ENCODE results near the gene EXOSC2.

EXOSC2 gene, protein sequence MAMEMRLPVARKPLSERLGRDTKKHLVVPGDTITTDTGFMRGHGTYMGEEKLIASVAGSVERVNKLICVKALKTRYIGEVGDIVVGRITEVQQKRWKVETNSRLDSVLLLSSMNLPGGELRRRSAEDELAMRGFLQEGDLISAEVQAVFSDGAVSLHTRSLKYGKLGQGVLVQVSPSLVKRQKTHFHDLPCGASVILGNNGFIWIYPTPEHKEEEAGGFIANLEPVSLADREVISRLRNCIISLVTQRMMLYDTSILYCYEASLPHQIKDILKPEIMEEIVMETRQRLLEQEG

DNA sequence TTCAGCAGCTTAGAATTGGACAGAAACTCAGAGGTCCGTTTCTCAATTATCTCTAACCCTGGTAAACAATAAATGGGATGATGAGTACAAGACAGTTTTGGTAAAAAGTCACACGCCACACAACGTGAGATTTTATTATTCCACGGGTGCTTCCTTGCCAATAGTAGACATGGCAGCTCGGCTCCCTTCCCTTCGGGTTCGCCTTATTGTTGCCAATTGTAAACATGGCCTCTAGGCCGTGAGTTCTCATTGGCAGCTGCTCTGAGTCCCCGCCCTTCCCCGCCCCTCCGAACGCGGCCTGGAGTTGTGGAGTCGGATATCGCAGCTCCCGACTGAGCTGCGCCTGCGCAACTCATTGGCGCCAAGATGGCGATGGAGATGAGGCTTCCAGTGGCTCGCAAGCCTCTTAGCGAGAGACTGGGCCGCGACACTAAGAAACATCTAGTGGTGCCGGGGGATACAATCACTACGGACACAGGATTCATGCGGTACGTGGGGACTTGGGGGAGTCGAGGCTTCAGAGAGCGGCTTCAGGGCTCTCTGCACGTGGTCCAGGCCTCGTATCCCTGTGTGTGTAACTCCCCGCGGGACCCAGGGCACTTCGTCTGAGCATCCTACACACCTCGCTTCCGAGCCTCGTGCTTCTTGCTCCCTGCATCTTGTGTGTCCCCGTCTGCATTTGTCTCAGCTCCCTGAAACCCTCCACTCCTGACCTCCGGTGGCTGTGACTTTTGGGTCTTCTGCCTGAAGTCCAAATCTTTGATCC is at the start of gene EXOSC2:
Gene EXOSC2 (plus strand): TSS at position 355 of the 766 bp plus-strand sequence. CDS start 12 bp downstream, at position 367.
- DNase-seq, result peak; percentile 90

DNA sequence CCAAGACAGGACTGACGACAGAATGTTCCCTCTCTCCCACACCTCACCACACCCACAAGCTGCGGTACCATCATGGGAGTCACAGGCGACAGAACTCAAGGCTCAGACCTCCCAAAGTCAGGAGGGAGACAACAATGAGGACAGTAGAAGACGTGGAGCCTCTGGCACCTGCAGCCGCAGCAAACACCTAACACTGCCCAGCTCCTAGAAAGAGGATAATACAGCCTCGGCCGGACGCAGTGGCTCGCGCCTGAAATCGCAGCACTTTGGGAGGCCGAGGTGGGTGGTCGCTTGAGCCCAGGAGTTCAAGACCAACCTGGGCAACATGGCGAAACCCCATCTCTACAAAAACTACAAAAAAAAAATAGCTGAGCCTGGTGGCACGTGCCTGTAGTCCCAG is 42.4 kb upstream of the EXOSC2 start:
- no peak for DNase-seq

DNA sequence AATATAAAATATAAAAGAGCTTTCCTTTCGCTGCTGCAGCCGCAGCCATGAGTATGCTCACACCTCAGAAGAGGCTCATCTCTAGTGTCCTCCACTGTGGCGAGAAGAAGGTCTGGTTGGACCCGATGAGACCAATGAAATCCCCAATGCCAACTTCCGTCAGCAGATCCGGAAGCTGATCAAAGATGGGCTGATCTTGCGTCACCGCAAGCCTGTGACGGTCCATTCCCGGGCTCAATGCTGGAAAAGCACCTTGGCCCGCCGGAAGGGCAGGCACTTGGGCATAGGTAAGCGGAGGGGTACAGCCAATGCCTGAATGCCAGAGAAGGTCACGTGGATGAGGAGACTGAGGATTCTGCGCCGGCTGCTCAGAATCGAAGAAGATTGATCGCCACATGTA is 41.8 kb upstream of the EXOSC2 start:
- no peak for DNase-seq

DNA sequence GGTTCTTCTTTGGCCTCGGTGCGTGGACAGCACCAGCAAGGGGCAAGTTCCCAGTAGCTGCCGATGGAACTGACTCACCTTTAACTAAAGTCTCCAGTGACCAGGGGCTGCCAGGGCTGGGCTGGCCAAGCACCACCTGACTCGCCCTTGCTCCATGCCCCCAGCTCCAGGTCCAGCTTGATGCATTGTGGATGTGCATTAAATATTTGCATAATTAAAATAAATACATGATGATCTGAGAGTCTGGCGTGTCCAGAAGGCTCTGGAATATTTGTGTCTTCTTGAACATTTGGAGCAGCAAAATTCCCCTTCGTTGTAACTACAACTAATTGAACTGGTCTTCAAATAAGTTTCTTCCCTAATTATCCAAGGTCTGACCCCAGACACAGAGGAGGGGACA is 38.7 kb upstream of the EXOSC2 start:
- DNase-seq, result no peak

DNA sequence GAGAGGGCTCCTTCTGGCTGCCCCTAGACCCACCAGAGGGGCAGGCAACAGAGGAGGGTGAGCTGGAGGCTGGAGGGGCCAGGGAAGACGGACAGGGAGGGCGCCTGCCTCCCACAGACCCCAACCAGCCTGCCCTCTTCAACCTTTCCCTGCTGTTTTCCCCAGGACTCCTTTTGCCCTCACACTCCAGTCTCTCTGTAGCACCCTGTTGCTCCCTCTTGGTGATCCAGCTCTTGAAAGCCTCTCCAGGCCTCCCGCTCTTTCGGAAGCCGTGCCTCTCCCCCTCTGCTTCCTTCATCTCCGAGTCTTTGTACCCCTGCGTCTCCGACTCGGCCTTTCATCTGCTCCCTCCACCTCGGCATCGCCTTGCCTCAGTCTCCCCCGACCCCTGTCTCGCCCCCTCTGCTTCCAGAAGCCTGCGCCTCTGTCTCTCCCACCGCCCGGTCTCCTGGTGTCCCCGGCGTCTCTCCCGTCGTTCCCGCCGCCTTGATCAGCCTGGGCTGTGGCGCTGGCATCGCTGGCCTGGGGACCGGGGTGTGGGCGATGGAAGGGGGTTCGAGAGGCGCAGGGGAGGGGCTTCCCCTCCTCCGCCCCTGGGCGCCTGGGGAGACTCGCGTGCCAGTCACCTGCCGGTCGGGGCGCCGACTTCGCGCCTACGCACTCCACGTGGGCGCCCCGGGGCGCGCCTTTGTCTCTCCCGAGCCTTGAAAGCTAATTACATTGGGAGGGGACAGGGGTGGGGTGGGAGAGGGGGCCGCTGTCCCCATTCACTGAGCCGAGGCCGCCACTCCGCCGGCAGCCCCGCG is 34.5 kb upstream of the EXOSC2 start:
- DNase-seq, result no peak

DNA sequence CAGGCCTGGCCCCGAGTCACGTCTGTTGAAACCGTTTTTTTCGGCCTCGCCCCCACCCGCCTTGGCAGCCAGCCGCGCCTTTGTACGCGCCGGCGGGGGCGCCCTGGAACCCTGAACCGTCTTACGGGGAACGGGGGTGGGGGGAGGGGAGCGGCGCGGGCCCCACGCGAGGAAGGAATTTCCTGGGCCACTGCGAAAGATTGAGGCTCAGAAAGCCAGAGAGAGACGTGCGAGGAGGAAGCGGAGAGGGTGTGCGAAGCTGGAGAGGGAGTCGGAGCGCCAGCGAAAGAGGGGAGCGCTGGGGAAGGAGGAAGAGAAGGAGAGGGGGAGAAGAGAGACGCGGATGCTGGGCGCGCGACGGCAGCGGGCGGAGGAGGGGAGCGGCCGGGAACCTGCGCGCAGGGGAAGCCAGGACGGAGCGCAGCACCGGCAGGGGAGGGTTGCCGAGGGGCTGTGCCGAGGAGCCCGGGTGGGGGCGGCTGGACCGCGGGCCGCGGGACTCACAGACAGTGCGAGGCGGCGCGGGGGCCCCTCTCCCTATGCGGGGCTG is 33.8 kb upstream of the EXOSC2 start:
- no peak for DNase-seq

DNA sequence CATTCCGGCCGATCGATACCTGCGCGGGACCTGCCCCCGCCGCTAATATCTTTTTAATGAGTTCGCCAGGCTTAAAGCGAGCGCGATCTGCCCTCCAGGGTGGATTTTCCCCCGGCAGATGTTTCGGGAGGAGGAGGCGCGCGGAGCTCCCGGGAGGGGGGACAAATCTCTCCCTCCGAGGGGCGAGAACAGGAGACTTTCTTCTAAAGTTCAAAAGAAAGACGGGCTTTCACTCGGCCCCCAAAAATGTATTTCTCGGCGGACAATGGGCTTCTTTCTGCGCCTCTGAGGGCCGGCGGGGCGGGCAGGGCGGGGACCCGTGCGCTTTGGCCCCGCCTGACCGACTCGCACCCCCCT is 33.3 kb upstream of the EXOSC2 start:
- no peak for DNase-seq

DNA sequence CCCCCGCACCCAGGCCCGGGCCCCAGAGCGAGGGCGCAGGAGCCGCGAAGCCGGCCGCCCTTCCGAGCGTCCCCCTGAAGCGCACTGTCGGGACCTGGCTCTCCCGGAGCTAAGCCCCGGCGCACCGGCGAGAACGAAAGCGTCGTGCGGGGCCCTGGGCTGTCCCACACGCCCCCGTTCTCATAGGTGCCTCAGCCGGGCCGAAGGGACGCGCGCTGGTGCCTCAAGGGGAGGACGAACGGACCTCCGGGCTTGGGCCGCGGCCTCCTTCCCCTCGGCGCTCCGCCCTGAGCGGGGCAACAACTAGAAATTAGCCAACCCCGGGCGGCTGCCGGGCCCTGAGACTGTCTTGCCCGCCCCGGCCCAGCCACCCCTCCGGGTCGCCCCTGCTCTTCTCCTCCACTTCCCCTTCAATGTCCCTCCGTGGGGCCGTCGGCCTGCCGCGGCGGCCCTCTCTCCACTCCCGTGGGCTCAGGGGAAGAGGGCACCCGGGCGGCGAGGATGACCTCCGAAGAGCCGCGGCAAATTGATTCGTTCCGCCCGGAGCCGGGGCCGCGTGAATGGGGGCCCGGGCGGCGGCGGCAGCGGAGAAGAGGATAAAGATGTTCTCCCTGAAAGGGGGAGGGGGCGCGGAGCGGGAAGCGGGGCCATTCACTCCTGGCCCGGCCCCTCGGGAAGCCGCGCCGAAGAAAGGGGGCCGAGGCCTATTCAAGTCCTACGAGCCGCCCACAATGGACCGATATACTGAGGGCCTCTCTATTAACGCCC is 32.7 kb upstream of the EXOSC2 start:
- no peak for DNase-seq

DNA sequence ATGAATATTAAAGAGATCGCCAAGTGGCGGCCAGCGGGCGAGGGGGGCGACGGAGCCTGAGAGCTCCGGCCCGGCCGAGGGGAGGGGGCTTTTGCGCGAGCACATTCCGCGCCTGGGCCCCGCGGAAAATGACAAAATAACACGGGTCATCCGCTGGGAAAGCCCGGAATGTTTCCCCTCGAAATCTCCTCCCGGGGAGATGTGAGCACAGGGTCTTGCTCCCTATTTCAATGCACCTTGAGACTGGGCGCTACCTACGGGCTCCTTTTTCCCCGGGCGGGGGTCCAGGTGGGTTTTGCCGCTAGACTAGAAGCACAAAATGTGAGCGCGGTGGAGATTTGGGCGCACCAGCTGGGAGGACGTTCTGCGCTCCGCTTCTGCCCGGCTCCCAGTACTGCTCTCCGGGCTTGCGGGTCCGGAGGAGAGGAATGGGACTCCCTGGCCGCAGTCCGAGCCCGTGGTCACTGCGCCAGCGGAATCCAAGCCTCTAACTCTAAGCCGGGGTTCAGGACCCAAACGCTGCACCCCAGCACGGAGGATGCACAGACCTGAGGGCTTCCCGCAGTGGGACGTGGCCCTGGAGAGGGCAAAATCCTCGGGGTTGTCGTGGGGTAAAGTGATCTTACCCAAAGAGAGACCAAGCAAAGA is 32.0 kb upstream of the EXOSC2 start:
- no peak for DNase-seq

DNA sequence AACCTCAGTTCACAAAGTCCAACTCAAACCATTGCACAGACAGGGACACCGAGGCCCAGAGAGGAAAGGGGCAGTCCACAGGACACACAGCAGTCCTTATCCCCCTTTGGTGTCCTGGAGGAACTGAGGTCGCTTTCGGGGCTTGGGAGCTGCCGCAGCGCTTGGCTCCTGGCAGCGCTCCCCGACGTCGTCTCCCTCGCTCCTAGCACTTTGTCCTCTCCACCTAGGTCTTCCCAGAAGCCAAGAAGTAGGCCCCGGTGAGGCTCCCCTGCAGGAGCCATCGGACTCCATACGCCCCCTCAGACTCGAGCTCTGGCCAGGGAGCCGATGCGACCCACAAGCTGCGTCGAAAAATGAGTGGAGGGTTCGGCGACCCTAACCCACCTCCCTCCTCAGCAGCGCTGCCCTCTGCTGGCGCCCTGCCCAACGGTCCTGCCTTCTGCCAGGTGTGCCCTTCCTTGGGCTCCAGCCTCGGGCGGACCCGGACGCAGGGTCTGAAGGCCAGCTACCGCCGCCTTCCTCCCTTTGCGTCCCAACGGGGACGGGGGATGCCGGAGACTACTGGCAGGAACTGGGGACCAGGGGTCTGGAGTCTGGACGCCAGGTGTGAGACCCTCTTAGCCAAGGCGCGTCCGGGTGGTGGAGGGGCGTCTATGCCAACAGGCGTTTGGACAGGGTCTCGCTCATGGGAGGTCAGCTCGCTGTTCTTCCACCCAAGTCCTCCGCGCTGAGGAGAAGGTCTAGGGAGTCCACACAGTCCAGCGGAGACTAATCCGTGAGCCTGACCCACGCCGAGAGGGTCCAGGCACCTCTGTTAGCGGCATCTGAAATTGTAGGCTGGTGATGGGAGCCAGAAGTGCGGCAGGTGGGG is 31.2 kb upstream of the EXOSC2 start:
- no peak for DNase-seq

DNA sequence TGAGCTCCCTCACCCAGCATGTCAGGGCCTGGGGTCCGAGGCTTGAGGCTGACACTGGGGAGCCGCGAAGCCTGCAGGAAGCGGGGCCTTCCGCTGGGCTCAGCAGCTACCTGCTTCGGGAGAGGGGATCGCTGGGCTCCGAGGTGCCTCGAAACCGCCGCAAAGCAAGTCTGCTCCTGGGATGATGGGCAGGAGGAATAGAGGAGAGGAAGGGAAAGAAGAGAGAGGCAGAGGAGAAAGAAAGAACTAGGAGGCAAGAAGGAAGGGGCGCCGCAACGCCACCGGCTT is 30.7 kb upstream of the EXOSC2 start:
- no peak for DNase-seq

DNA sequence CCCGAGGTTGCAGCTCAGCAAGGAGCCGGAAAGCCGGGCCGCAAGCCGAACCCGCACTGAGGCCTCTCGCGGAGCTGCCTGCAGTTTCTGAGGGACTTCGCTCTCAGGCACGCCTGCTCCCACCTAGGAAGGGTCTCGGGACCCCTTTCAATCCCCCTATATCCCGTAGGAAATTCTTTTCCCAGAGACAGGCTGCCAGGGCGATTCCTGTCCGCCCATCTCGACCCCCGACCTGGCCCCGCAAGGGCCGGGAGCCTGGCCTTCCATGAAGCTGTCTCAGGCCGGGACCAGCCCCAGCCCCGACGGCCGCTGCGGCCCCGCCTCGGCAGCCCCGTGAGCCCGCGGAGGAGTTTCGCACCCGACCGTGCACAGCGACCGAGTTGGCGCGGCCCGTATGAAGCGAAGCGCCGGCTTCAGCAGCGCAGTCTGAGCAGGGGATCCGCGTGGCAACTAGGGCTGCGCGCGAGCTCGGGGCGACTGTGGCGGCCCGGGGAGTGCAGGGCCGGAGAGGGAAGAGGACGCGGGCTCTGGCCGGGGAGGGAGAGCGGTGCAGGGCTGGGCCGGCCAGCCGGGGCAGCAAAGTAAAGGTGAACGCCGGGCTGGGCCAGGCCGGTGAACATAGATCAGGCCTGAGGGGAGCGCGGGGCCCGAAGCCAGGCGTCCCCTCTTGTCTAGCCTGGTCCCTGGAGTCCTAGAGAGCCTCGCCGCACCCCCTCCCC is 30.2 kb upstream of the EXOSC2 start:
- DNase-seq, result no peak

DNA sequence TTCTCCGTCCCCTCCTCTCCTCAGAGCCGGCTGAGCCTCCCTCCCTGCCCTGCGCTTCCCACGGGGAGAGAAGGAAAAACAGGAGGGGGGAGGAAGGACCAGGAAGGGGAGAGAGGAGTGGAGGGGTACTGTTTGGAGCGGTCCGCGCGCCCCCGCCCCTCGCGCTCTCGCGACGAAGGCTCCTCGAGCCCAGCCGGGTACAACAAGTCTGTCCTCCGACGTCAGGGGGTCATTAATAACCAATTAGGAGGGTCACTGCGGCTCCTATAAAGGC is 29.7 kb upstream of the EXOSC2 start:
- DNase-seq, result no peak

DNA sequence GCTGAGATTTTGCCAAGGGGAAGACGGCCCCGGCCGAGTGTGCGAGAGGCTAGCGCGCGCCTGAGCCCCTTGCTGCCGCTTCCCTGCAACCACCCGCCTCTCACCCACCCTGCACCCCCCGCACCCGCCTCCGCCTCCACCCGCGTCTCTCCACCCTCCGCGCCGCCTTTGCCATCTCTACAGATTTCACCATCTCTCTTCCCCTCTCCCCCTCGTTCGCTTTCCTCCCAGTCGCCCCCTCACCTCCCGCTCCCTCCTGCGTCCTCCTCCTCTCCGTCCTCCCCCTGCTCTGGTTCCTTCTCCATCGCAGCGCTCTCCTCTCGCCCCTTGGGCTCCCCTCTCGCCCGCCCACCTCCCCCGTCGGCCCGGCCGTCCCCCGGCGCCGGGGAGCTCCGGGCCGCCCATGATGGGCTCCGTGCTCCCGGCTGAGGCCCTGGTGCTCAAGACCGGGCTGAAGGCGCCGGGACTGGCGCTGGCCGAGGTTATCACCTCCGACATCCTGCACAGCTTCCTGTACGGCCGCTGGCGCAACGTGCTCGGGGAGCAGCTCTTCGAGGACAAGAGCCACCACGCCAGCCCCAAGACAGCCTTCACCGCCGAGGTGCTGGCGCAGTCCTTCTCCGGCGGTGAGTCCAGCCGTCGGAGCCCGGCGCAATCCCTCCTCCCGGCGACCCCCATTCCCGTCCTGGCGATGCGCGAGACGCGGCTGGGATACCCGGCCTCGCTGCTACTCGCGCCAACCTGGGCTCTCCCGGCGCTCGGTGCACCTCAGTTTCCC is 29.1 kb upstream of the EXOSC2 start, which contains the start of gene PRDM12:
Gene PRDM12 (plus strand): TSS at position 344 of the 778 bp plus-strand sequence. CDS start 60 bp downstream, at position 404.
- DNase-seq, result no peak

DNA sequence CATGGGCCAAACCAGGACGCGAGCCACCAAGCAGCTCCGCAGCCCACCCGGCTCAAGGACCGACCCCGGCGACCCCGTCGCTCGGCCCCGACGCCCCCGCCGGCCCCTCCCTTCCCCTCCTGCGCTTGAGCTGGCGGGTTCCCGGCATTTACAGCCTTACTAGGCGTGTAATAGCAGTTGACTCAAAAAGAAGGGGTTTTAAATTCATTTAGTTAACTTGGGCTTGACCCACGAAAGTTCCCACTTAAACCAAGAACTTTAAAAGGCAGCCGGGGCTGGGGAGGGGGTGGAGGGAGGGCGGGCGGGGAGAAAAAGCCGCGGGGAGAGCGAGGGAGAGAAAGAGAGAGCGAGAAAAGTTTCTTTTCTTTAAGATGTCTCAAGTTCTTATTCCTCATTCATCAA is 28.6 kb upstream of the EXOSC2 start:
- DNase-seq, result no peak

DNA sequence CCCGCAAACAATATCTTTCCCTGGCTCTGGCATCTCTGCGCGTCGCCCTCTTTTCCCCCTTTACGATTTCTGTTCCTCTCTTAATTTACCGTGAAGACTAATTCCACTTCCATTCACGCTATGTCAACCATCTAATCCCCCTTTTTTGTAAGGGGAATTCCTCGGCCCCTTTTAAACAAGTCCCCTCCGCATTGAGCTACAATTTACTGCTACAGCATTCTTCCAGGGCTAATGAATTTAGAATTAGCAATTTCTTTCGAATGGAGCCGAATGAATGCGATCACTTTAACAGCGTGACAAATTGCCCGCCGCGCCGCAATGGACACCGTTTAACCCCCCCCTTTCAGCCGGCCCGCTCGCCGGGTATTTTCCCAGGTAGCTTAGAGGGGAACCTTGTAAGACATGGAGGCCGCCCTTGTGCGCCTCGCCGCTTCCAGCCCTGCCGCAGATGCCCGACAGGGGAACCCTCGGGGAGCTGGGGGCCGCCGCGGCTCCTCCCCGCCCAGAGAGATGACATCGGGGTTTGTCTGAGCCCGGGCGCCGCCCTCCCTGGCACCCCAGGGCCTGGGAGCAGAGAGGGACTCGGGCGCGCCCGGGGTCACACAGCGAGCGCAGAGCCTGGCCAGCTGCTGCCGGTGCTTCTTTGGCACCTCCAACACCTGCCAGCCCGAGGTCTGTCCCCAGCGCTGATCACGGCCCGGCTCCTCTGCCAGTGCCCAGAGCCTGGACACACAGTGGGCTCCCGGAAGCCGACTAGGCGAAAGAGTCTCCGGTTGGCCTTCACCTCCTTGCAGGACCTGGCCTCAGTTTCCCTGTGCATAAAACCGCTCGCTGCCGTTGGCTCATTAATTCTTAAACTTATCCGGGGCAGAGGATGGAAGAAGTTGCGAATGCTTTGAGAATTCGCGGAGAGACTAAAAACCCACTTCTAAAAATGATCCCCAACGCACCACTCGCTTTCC is 27.9 kb upstream of the EXOSC2 start:
- no peak for DNase-seq

DNA sequence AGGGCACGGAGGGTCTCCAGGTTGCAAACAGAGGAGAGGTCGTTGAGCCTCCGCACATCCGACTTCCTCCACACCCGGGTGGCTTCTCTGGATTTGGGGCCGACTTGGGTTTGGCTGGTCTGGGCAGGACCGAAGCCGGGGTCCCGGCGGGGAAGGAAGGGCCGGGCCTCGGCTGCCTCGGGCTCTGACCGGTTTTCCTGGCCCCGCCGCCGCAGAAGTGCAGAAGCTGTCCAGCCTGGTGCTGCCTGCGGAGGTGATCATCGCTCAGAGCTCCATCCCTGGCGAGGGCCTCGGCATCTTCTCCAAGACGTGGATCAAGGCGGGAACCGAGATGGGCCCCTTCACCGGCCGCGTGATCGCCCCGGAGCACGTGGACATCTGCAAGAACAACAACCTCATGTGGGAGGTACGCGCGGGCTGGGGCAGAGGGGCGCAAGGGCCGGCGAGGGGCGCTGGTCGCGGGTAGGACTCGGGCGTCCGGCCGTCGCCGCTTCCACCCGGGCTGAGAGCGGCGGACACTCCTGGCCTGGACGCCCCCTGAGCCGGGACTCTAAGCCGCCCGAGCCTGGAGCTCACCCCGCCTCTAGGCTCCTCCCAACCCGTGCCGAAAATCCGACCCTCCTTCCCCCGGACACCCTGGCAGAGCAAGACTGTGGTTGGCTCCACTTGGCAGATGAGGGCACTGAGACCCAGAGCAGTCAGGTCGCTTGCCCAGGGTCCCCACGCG is 27.0 kb upstream of the EXOSC2 start:
- no peak for DNase-seq

DNA sequence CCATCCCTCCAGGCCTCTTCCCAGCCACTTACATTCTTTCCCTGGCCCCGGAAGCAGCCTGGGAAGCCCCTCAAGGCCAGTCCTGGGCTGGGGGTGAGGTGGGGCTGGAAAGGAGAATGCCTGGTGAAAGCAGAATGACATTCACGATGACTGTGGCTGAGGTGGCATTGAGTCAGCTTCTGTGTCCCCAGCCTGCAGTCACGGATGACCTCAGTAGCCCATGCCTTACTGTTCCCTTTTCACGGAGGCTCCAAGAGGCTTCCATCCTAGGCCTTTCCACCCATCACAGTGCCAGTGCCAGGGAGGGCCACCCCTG is 26.5 kb upstream of the EXOSC2 start:
- DNase-seq, result no peak
